AG08395 (cell line): ENCODE results near the gene PLXND1.

Experiments
- DNase-seq: peaks from one replicate; pipeline ENCODE4 v3.0.0; 2012; ENCODE audit warnings: mixed read lengths, low spot score

PLXND1 gene

GRCh38 chr3:129599607-129600006, 6.9 kb downstream of the PLXND1 start:
- DNase-seq: peak; percentile 69

DNA sequence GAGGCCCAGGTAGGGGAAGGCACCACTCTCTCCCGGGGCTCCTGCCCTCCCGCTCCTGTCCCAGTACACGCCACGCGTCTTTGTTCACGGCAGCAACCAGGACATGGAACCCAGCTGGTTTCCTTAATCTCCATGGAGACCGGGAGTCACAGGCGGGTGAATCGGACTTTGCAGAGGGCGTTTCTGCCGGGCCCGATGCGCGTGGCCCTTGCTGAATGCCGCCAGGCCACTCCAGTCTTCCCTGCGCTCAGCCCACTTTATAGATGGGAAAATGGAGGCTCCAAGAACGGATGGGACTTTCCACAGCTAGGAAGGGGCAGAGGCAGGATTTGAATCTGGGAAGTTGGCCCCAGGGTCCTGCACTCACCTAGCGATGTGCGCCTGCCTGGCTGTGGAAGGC, 7.4 kb downstream of the PLXND1 start:
- peak; percentile 38 for DNase-seq

DNA sequence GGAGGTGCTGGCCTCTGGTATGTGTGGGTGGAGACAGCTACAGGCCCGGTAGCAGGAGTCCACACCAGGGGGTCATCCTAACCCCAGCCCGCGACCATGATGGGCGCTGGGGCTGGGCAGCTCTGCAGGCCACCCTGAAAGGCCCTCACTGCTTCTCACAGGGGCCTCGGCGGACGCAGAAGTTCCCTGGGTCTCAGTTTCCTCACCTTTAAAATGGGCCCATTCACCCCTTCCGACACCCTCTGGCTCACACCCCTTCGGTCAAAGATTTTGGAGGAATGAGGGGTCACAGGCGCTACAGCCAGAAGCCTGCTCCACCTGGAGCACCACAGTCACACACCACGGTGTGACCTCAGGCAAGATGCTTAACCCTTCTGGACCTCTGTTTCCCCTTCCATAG, 8.0 kb downstream of the PLXND1 start:
- DNase-seq: no peak

DNA sequence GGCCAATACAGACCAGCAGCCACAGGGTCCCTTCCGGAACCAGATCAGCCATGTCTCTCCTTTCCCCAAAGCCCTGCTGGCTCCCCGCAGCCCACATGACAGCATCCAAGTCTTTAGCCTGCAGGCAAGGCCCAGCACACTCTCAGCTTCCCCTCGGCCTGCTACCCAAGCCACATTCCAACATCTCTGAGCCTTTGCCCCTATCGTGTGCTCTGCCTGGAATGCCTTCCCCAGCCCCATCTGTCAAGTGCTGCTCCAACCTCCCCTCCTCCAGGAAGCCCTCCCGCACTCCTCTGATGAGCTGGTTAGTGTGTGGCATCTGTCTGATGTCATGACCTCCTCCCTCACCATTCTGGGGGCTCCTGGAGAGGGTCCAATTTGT, 8.5 kb downstream of the PLXND1 start:
- peak; percentile 31 for DNase-seq

GRCh38 chr3:129597087-129597999, 9.1 kb downstream of the PLXND1 start:
- DNase-seq: peak; percentile 63

- DNase-seq: peak; percentile 96
Measured at GRCh38 chr3:129596194-129597086, 10.0 kb downstream of the PLXND1 start.

- no peak for DNase-seq
Measured at GRCh38 chr3:129595544-129596193, 10.8 kb downstream of the PLXND1 start.

DNA sequence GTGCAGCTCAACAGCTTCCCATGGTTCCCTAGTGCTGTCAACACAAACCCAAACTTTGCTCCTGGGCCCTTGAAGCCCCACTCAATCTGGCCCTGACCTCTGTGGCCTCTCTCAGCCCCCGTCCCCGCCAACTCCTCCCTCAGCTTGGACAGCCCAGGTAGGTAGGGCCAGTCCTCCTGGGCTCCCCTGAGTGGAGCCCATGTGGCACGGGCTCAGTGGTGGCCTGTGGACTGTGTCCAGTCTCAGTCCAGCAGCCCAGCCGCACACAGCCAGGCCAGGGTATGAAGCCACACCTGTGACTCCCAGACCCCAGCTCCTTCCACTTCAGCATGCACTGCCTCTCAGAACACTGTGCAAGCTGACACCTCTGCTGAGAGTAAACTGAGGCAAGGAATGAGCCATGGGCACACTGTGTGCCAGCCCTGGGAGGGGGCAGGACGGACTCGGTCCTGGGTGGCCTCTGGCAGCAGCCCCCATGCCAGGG, 11.5 kb downstream of the PLXND1 start:
- no peak for DNase-seq

DNA sequence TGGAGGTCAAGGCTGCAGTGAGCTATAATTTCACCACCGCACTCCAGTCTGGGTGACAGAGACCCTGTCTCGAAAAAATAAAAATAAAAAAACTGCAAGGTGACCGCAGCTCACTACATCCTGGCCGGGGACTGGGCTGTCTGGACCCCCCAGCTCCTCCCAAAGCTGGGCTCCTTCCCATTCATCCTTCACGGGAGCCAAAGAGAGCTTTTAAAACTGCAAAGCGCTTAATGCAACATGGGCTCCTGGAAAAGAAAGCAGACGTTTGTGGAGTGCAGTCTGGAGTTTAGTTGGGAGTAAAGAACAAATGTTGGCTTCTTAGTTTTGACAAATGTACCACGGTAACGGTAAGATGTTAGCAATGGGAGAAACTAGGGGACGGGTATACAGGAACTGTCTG, 12.1 kb downstream of the PLXND1 start:
- DNase-seq: no peak

DNA sequence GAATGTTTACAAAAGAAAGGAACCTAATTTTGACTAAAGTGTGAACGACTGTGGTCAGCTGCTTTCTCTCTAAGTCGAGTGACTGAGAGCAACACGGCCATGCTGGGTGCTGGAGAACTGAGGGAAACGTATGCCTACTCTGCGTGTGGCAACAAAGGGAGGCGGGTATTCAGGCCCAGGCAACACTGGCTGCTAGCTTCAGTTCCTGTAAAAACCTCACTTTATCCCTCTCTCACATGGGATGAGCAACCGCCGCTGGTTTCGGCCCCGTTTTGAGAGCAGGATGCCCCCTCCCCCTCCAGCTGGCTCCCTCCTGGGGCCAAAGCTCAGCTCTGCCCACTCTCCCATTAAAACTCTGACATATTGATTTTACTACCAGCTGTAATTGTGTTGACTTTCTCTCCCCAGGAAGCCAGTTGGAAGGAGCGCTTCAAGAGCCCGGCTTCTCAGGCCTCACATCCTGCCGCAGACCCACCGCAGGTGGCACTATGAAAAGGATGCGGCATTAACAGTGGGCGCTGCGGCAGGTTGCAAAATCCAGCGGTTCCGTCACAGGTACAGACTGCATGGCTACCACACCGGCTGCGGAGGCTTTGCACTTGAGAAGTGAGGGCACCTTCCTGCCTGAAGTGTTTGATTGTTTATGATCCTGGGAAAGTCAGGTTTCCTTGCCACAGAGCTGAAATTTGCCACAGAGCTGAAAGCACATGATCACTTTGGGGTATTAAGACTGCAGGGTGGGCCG, 12.7 kb downstream of the PLXND1 start:
- DNase-seq: no peak

DNA sequence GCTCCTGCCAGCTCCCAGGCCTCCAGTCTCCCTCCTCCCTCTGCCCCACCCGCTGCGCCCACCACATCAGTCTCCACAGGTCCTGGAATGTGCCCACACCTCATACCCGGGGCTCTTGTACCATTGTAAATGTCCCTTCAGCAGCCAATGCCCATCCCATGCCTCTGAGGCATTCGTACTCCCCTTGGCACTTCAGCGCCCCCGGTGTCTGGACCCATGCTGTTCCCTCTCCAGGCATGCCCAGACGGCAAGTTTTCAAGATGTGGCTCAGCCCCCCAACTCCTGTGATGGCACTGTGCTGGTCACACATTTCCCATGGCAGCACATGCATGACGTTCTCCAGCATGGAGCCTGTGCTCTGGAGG, 13.3 kb downstream of the PLXND1 start:
- no peak for DNase-seq

GRCh38 chr3:129592381-129593131, 13.9 kb downstream of the PLXND1 start:
- DNase-seq: peak; percentile 29

GRCh38 chr3:129591932-129592331, 14.5 kb downstream of the PLXND1 start:
- no peak for DNase-seq

- DNase-seq: no peak
Measured at GRCh38 chr3:129590215-129590614, 16.3 kb downstream of the PLXND1 start.

- DNase-seq: peak; percentile 30
Measured at GRCh38 chr3:129587566-129588210, 18.8 kb downstream of the PLXND1 start.

DNA sequence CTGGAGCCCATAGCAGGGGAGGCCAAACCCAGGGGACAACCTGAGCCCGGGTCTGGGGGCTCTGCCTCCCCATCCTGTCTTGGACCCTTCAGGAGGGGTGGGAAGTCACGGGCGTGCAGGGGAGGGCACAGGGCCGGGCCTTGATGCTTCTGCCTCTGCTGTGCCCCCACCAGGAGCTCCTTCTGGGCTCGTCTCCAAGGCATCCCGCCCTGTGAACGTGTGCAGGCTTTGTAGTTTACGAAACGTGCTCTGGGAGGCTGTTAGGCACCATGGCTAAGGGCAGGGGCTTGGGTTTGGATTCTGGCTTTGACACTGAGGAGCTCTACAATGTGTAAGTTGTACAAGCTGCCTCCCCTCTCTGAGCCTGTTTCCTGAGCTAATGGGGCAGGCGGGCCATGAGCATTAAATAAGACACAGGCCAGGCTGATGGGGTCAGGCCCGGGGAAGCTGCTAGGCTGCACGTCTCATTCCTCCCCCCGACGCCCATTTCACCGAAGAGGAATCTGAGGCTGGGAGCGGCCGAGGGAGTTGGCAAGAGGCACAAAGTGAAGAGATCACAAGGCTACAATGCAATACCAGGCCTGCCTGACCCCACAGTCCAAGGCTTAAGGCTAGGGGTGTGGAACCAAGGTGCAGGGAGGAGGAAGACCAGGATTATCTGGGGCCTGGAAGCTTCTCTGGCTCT, 19.6 kb downstream of the PLXND1 start:
- DNase-seq: peak; percentile 76

- DNase-seq: no peak
Measured at GRCh38 chr3:129585949-129586657, 20.4 kb downstream of the PLXND1 start.

DNA sequence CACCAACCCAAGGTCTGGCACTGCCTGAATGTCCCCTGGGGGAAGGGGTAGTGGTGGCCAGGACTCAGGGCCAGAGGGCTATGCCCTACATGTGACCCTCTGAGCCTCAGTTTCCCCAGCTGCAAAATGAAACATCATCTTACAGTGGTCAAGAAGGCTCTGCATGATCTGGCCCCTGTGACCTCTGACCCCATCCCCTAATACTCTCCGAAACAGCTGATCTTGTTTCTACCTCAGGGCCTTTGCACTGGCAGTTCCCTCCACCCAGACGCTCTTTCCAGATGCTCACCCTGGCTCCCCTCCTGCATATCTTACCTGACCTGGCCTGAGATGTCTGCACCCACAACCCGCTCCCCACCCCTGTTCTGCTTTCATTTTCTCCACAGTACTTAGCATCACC, 21.8 kb downstream of the PLXND1 start:
- no peak for DNase-seq

GRCh38 chr3:129583289-129583688, 23.2 kb downstream of the PLXND1 start:
- DNase-seq: no peak
